Gastroesophageal sphincter (tissue), 3 donors: Measurements from ENCODE around the gene SPOCD1.

ENCODE experiments used
- POLR2A ChIP-seq, 2 donors: fragments of 450-650 bp; IDR thresholded peaks; one replicate each; pipeline ENCODE4 v1.6.1; 2017; ENCODE audit warnings: antibody characterized with exemption in 2 of 2, mild to moderate bottlenecking in 2 of 2, moderate library complexity in 1 of 2
- POLR2AphosphoS5 ChIP-seq: sonication (generic); formaldehyde crosslinking; IDR thresholded peaks from one replicate; pipeline ENCODE4 v1.6.1; 2017; ENCODE audit warnings: antibody characterized with exemption
- TF ChIP-seq, protein P1 (sequence below), 4 experiments: fragments of 200-600 bp in 2 of 4; fragments of 450-650 bp in 2 of 4; sonication (generic) in 1 of 4; IDR thresholded peaks; one replicate each; pipeline ENCODE4 v1.5.1; 2017 to 2019; ENCODE audit warnings: antibody characterized with exemption in 4 of 4, mild to moderate bottlenecking in 2 of 4, moderate library complexity in 2 of 4

DNA sequence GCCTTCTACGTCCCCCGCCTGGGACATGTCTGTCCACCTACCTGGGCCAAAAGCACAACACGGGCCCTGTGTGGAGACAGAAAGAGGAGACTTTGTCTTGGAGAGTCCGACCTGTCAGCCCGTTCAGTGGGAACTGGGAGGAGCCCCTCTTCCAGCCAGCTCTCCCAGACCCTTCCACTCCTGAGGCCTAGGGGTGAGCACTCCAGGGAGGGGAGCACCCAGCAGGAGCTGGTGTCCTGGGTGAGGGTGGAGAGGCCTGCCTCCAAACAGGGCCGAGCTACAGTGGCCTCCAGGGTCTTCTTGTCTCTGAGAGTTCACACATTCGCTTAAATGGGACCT is 546 bp downstream of the SPOCD1 start:
- TF ChIP-seq POLR2A (IDR thresholded peaks at IDR 0.05) (no peak), POLR2AphosphoS5 (no peak)
- TF ChIP-seq, protein P1, sequence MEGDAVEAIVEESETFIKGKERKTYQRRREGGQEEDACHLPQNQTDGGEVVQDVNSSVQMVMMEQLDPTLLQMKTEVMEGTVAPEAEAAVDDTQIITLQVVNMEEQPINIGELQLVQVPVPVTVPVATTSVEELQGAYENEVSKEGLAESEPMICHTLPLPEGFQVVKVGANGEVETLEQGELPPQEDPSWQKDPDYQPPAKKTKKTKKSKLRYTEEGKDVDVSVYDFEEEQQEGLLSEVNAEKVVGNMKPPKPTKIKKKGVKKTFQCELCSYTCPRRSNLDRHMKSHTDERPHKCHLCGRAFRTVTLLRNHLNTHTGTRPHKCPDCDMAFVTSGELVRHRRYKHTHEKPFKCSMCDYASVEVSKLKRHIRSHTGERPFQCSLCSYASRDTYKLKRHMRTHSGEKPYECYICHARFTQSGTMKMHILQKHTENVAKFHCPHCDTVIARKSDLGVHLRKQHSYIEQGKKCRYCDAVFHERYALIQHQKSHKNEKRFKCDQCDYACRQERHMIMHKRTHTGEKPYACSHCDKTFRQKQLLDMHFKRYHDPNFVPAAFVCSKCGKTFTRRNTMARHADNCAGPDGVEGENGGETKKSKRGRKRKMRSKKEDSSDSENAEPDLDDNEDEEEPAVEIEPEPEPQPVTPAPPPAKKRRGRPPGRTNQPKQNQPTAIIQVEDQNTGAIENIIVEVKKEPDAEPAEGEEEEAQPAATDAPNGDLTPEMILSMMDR (IDR thresholded peaks at IDR 0.05): no peak
